HG03432 (cell line): Measurements from ENCODE around the gene ADH4.
"Not testable (repeated sequence)": the region's sequence is repeated elsewhere in the genome, so short reads cannot be mapped to it uniquely, and the experiment has no call there.

ENCODE experiments used
- ATAC-seq: cut with Tn5 transposase; IDR thresholded peaks from one replicate; pipeline ENCODE4 v1.9.1; 2021; ENCODE audit warnings: mild to moderate bottlenecking, moderate library complexity; ENCODE audit not compliant: unreplicated experiment

ADH4 gene

GRCh38 chr4:99135541-99136162 lies 8.4 kb downstream of the ADH4 start:
- no peak for ATAC-seq

GRCh38 chr4:99134586-99134985 lies 9.5 kb downstream of the ADH4 start:
- no peak for ATAC-seq

- no peak for ATAC-seq
Measured at GRCh38 chr4:99131378-99131777, 12.7 kb downstream of the ADH4 start.

- ATAC-seq = no peak
Measured at GRCh38 chr4:99126376-99126775, 17.7 kb downstream of the ADH4 start.

GRCh38 chr4:99121008-99121407 lies 23.1 kb downstream of the ADH4 start:
- ATAC-seq = no peak

- no peak for ATAC-seq
Measured at GRCh38 chr4:99120501-99120900, 23.6 kb downstream of the ADH4 start.

- no peak for ATAC-seq
Measured at GRCh38 chr4:99117876-99118693, 26.0 kb downstream of the ADH4 start.

GRCh38 chr4:99117122-99117841 lies 26.8 kb downstream of the ADH4 start:
- ATAC-seq = not testable (repeated sequence)

- not testable (repeated sequence) for ATAC-seq
Measured at GRCh38 chr4:99109286-99109685, 34.8 kb downstream of the ADH4 start.

GRCh38 chr4:99104153-99104552 lies 39.9 kb downstream of the ADH4 start:
- ATAC-seq = no peak

GRCh38 chr4:99103166-99103565 lies 40.9 kb downstream of the ADH4 start:
- ATAC-seq = no peak

- no peak for ATAC-seq
Measured at GRCh38 chr4:99102634-99103033, 41.5 kb downstream of the ADH4 start.

- no peak for ATAC-seq
Measured at GRCh38 chr4:99100876-99101275, 43.2 kb downstream of the ADH4 start.

GRCh38 chr4:99099814-99100213 lies 44.3 kb downstream of the ADH4 start:
- ATAC-seq = not testable (repeated sequence)

- ATAC-seq = no peak
Measured at GRCh38 chr4:99099311-99099710, 44.8 kb downstream of the ADH4 start.

GRCh38 chr4:99091841-99092240 lies 52.3 kb downstream of the ADH4 start:
- ATAC-seq = not testable (repeated sequence)

- no peak for ATAC-seq
Measured at GRCh38 chr4:99091216-99091575, 52.9 kb downstream of the ADH4 start.

- no peak for ATAC-seq
Measured at GRCh38 chr4:99090481-99091215, 53.4 kb downstream of the ADH4 start.

- ATAC-seq = peak; percentile 95
Measured at GRCh38 chr4:99088481-99089365, 55.4 kb downstream of the ADH4 start, which contains the start of gene ADH5. ADH5 (minus strand) TSS chr4:99088788; CDS start chr4:99088700, 88 bp downstream.

- ATAC-seq = peak; percentile 27
Measured at GRCh38 chr4:99088023-99088449, 56.1 kb downstream of the ADH4 start.
